SK-N-SH (cell line): Measurements from ENCODE around the gene SLC2A3. TPM values are rescaled to one million over a fixed set of nuclear protein-coding genes. Genes with fewer than 3 reads are reported as not detected.
A peak's percentile ranks its signal among the peaks of the same experiment; 100 is the strongest.

Experiments
- CTCF ChIA-PET: fragments of 300-600, 350-600 bp; formaldehyde crosslinking; extraction: SDS; loops from one replicate; lab custom pipeline; 2021; lab: Yijun Ruan, JAX
- POLR2A ChIA-PET: fragments of 350-600 bp; sonication (Branson Sonifier 250); formaldehyde crosslinking; extraction: SDS; loops from one replicate; lab custom pipeline; 2020; ENCODE audit warnings: antibody characterized with exemption, inconsistent platforms; lab: Yijun Ruan, JAX
- DNase-seq: peaks from one replicate; pipeline ENCODE4 v3.0.0; 2012
- H2AFZ ChIP-seq: fragments of 200-600 bp; sonication (generic); 2 replicates; pipeline ENCODE4 v1.8.1; 2016; ENCODE audit warnings: antibody characterized with exemption, mild to moderate bottlenecking, low read depth
- H3F3A ChIP-seq: fragments of 200-600 bp; sonication (generic); replicated peaks from 2 replicates; pipeline ENCODE3; 2016; ENCODE audit warnings: antibody characterized with exemption, mild to moderate bottlenecking; ENCODE audit not compliant: insufficient read depth
- H3K27ac ChIP-seq, 2 experiments: fragments of 200-500 bp in 1 of 2; fragments of 200-600 bp in 1 of 2; sonication (Bioruptor generic) in 1 of 2; sonication (generic), shearing (Covaris generic) in 1 of 2; 2 replicates each; pipeline versions ENCODE4 v1.5.1 to v1.6.1; 2014 to 2016; ENCODE audit warnings: low read depth in 2 of 2, inconsistent platforms in 1 of 2, low read length in 1 of 2, mild to moderate bottlenecking in 1 of 2, mixed read lengths in 1 of 2
- H3K27me3 ChIP-seq: fragments of 200-600 bp; sonication (generic), shearing (Covaris generic); 2 replicates; pipeline ENCODE4 v1.6.1; 2016; ENCODE audit warnings: mixed run types; ENCODE audit not compliant: insufficient read depth
- H3K36me3 ChIP-seq, 2 experiments: fragments of 200-500 bp in 1 of 2; fragments of 200-600 bp in 1 of 2; sonication (Bioruptor generic) in 1 of 2; sonication (generic) in 1 of 2; replicated peaks in 1 of 2; 2 replicates each; pipeline versions ENCODE3 to v1.5.1; 2014 to 2016; ENCODE audit warnings: low read length in 1 of 2, mild to moderate bottlenecking in 1 of 2; ENCODE audit not compliant: insufficient read depth in 2 of 2, control insufficient read depth in 1 of 2
- H3K4me1 ChIP-seq, 2 experiments: fragments of 200-500 bp in 1 of 2; fragments of 200-600 bp in 1 of 2; sonication (Bioruptor generic) in 1 of 2; sonication (generic), shearing (Covaris generic) in 1 of 2; 2 replicates each; pipeline versions ENCODE4 v1.5.1 to v1.6.1; 2014 to 2016; ENCODE audit warnings: low read depth in 1 of 2, low read length in 1 of 2, mixed run types in 1 of 2; ENCODE audit not compliant: insufficient read depth in 2 of 2, control insufficient read depth in 1 of 2
- H3K4me2 ChIP-seq: fragments of 200-600 bp; sonication (generic), shearing (Covaris generic); 2 replicates; pipeline ENCODE4 v1.6.1; 2017; ENCODE audit warnings: mixed run types
- H3K4me3 ChIP-seq, 2 experiments: fragments of 200-500 bp in 1 of 2; fragments of 200-600 bp in 1 of 2; sonication (Bioruptor generic) in 1 of 2; sonication (generic), shearing (Covaris generic) in 1 of 2; 2 replicates each; pipeline versions ENCODE4 v1.5.1 to v1.8.1; 2014 to 2016; ENCODE audit warnings: low read depth in 2 of 2, inconsistent platforms in 1 of 2, low read length in 1 of 2, mild to moderate bottlenecking in 1 of 2, mixed read lengths in 1 of 2, moderate library complexity in 1 of 2
- H3K79me2 ChIP-seq: fragments of 200-600 bp; sonication (generic); 2 replicates; pipeline ENCODE4 v1.8.1; 2017; ENCODE audit warnings: mild to moderate bottlenecking; ENCODE audit not compliant: insufficient read depth
- H3K9ac ChIP-seq: fragments of 200-600 bp; sonication (generic); 2 replicates; pipeline ENCODE4 v1.6.1; 2017; ENCODE audit warnings: mixed run types
- H3K9me2 ChIP-seq: fragments of 200-600 bp; sonication (generic); 2 replicates; pipeline ENCODE4 v1.6.1; 2017; ENCODE audit warnings: mixed run types
- H3K9me3 ChIP-seq: fragments of 200-600 bp; sonication (generic); 2 replicates; pipeline ENCODE4 v1.6.1; 2017; ENCODE audit warnings: mixed run types, mild to moderate bottlenecking, moderate library complexity
- H4K20me1 ChIP-seq: fragments of 200-600 bp; sonication (generic); 2 replicates; pipeline ENCODE4 v1.6.1; 2017; ENCODE audit warnings: mild to moderate bottlenecking, mixed run types; ENCODE audit not compliant: insufficient read depth
- CTCF ChIP-seq: fragments of 200-600 bp; sonication (generic); IDR thresholded peaks from 2 replicates; pipeline ENCODE4 v1.6.1; 2017; ENCODE audit warnings: antibody characterized with exemption, mild to moderate bottlenecking, moderate library complexity
- EZH2phosphoT487 ChIP-seq: fragments of 200-600 bp; sonication (generic); IDR thresholded peaks from 2 replicates; pipeline ENCODE4 v1.6.1; 2017; ENCODE audit warnings: low read depth, mixed run types, mild to moderate bottlenecking, antibody characterized with exemption, moderate library complexity, borderline replicate concordance
- FOSL2 ChIP-seq: IDR thresholded peaks from 2 replicates; pipeline ENCODE4 v1.4.0; 2012; ENCODE audit warnings: low read depth, mild to moderate bottlenecking, moderate library complexity, borderline replicate concordance
- FOXJ3 ChIP-seq: sonication (generic); formaldehyde crosslinking; IDR thresholded peaks from 2 replicates; pipeline ENCODE4 v1.5.1; 2020; ENCODE audit warnings: mild to moderate bottlenecking, missing genetic modification reagents
- GABPA ChIP-seq: IDR thresholded peaks from 2 replicates; pipeline ENCODE4 v1.4.0; 2012; ENCODE audit warnings: low read depth, mild to moderate bottlenecking
- GATA2 ChIP-seq: sonication (generic); formaldehyde crosslinking; IDR thresholded peaks from 2 replicates; pipeline ENCODE4 v1.5.0; 2020; ENCODE audit warnings: mild to moderate bottlenecking, missing genetic modification reagents
- IRF3 ChIP-seq: fragments of 150-350 bp; IDR thresholded peaks from 2 replicates; pipeline ENCODE4 v1.6.1; 2016; ENCODE audit warnings: mild to moderate bottlenecking, low read depth, low read length
- JUND ChIP-seq: IDR thresholded peaks from 2 replicates; pipeline ENCODE4 v1.4.0; 2012
- MEF2A ChIP-seq: IDR thresholded peaks from 2 replicates; pipeline ENCODE4 v1.4.0; 2012; ENCODE audit warnings: low read depth, borderline replicate concordance
- MXI1 ChIP-seq: IDR thresholded peaks from 2 replicates; pipeline ENCODE4 v1.6.1; 2012; ENCODE audit warnings: mild to moderate bottlenecking, low read depth, low read length, improper control_type of control experiment
- NFIC ChIP-seq: IDR thresholded peaks from 2 replicates; pipeline ENCODE4 v1.4.0; 2012; ENCODE audit warnings: borderline replicate concordance
- NRF1 ChIP-seq: IDR thresholded peaks from 2 replicates; pipeline ENCODE4 v1.6.1; 2012; ENCODE audit warnings: low read depth, mild to moderate bottlenecking, low read length
- POLR2AphosphoS5 ChIP-seq: IDR thresholded peaks from 2 replicates; pipeline ENCODE4 v1.6.1; 2012; ENCODE audit warnings: low read depth, low read length
- RAD21 ChIP-seq: IDR thresholded peaks from 2 replicates; pipeline ENCODE4 v1.6.1; 2012; ENCODE audit warnings: mild to moderate bottlenecking, low read length
- REST ChIP-seq: IDR thresholded peaks from 2 replicates; pipeline ENCODE4 v1.6.1; 2012; ENCODE audit warnings: mild to moderate bottlenecking, low read depth, low read length, moderate library complexity
- SMC3 ChIP-seq: IDR thresholded peaks from 2 replicates; pipeline ENCODE4 v1.6.1; 2012; ENCODE audit warnings: low read depth, low read length, improper control_type of control experiment
- TAF1 ChIP-seq: IDR thresholded peaks from 2 replicates; pipeline ENCODE4 v1.6.1; 2012; ENCODE audit warnings: low read depth, mild to moderate bottlenecking, low read length, moderate library complexity, borderline replicate concordance
- TCF12 ChIP-seq: IDR thresholded peaks from 2 replicates; pipeline ENCODE4 v1.4.0; 2012
- YY1 ChIP-seq: IDR thresholded peaks from 2 replicates; pipeline ENCODE4 v1.4.0; 2012; ENCODE audit warnings: low read depth, mild to moderate bottlenecking
- WGBS: methylation state at CpG from one replicate; pipeline ENCODE4 v1.1.6; 2017; ENCODE audit warnings: low lambda C conversion rate; 5-methylcytosine and 5-hydroxymethylcytosine counted together
- polyA plus RNA-seq, 3 experiments: library from polyadenylated mRNA; depleted of rRNA; stranded (reverse); fragments of >200 nt; gene quantifications; 2 replicates each; pipeline ENCODE4 v1.2.3, GENCODE V29; 2012

The SLC2A3 gene
- polyA plus RNA-seq (2012; rRNA removed) = 26.6 and 35.7 TPM in 2 replicates
- 21.0 and 23.1 TPM in 2 replicates for polyA plus RNA-seq (2012; cell fraction: cytosol; rRNA removed)
- polyA plus RNA-seq (2012; cell fraction: nucleus; rRNA removed) = 33.8 and 71.9 TPM in 2 replicates

- POLR2A ChIA-PET = no interaction called here
- H3K9me3 ChIP-seq = no peaks in the 10 kb centered on the region
These were observed at the start of gene SLC2A3 for GRCh38 chr12:7935590-7936581. TSS of gene SLC2A3 (minus strand) at chr12:7936187. CDS start at chr12:7936034, 153 bp downstream.

GRCh38 chr12:7984900-7985299 is 48.9 kb upstream of the SLC2A3 start:
- Histone ChIP-seq H3K4me2 (no peak overlapping the region), H3K9me2 (no peaks in the 10 kb centered on the region), H3K79me2 (no peaks in the 10 kb centered on the region), H3K9ac (no peak overlapping the region), H4K20me1 (no peaks in the 10 kb centered on the region), H2AFZ (no peak overlapping the region), H3K4me1 (no peaks in the 10 kb centered on the region), H3K36me3 (no peaks in the 10 kb centered on the region), H3K4me3 (no peak overlapping the region), H3F3A (peaks cover 6% of the 10 kb centered on the region), H3K27ac (no peak overlapping the region), H3K27me3 (no peaks in the 10 kb centered on the region; the same call in 1 of the 2 replicates), H3K9me3 (no peaks in the 10 kb centered on the region)
- WGBS = 27% methylated on average over 5 of the region's 5 CpGs
- TF ChIP-seq REST (no peak), FOSL2 (no peak), GATA2 (CRISPR knock-in tag) (no peak), RAD21 (no peak), TCF12 (no peak), EZH2phosphoT487 (no peak), SMC3 (no peak), MXI1 (no peak), MEF2A (no peak), NRF1 (no peak), CTCF (no peak), JUND (no peak), IRF3 (no peak)
- DNase-seq = no peak
- ChIA-PET CTCF (interaction anchor here (1.1 kb wide), 1 partner anchor 11 kb away, joined by 3 read pairs; no protein-coding TSS in a partner anchor), POLR2A (no interaction called here)

More at GRCh38 chr12:7935590-7936581, at the start of gene SLC2A3:
- Histone ChIP-seq H4K20me1 (no peaks in the 10 kb centered on the region), H2AFZ (peak within 1 kb of the TSS; percentile 73), H3K4me3 (peak within 1 kb of the TSS; percentile 53 to 74), H3K27me3 (no peaks in the 10 kb centered on the region), H3K79me2 (peaks cover 25% of the 10 kb centered on the region), H3K9ac (peak within 1 kb of the TSS; percentile 88), H3K36me3 (peaks cover 8 to 17% of the 10 kb centered on the region in 2 experiments), H3K4me1 (peaks cover 0 to 8% of the 10 kb centered on the region in 2 experiments; a peak in 1 of 4 replicates), H3K9me2 (no peaks in the 10 kb centered on the region), H3K4me2 (peak within 1 kb of the TSS; percentile 84), H3F3A (peaks cover 17% of the 10 kb centered on the region), H3K27ac (peak within 1 kb of the TSS; percentile 57 to 83)
- 13% methylated on average over 15 of the region's 15 CpGs for WGBS
- DNase-seq = peak; percentile 43
- TF ChIP-seq FOSL2 = no peak
- TF ChIP-seq POLR2AphosphoS5 = peak; percentile 99
- TF ChIP-seq GABPA = no peak
- peak; percentile 69; the same call in 1 of the 2 replicates for TF ChIP-seq YY1
- TF ChIP-seq NFIC = no peak
- no peak for TF ChIP-seq FOXJ3 (CRISPR knock-in tag)
- TF ChIP-seq RAD21 = no peak
- peak; percentile 90 for TF ChIP-seq TAF1
- 0 out of 2 replicates have a peak, but pooled peaks have one; percentile 9 for TF ChIP-seq SMC3
- CTCF ChIA-PET = interaction anchor here (0.9 kb wide), 1 partner anchor 59 kb away, joined by 4 read pairs; no protein-coding TSS in a partner anchor
